GM12872 (cell line): ENCODE data around the gene C1QB.

Experiments used
- CTCF ChIP-seq: IDR thresholded peaks from 3 replicates; pipeline ENCODE4 v1.5.1; 2011; ENCODE audit warnings: low read depth, mild to moderate bottlenecking, low read length, moderate library complexity; ENCODE audit not compliant: insufficient read depth

C1QB gene

GRCh38 chr1:22670352-22670975, 17.4 kb downstream of the C1QB start:
- TF ChIP-seq CTCF, result no peak

- no peak for TF ChIP-seq CTCF
These were observed 19.0 kb downstream of the C1QB start for GRCh38 chr1:22671999-22672398.

- TF ChIP-seq CTCF, result peak; percentile 71
These were observed 20.7 kb downstream of the C1QB start for GRCh38 chr1:22673486-22674409.

- TF ChIP-seq CTCF, result no peak
These were observed 21.3 kb downstream of the C1QB start for GRCh38 chr1:22674410-22674749.

GRCh38 chr1:22676916-22677583, 24.0 kb downstream of the C1QB start:
- TF ChIP-seq CTCF, result no peak

GRCh38 chr1:22677931-22678896, 25.2 kb downstream of the C1QB start:
- TF ChIP-seq CTCF, result no peak
